Fibroblast of lung (primary cell): ENCODE data around the gene RAB5IF.

Experiments used
- CTCF ChIP-seq, 2 donors: IDR thresholded peaks in 1 of 2; conservative IDR thresholded peaks in 1 of 2; 1 replicate in 1 of 2; 2 replicates in 1 of 2; pipeline ENCODE4 v1.5.1; 2011 to 2012; ENCODE audit warnings: low read length in 2 of 2, control low read depth in 1 of 2, inconsistent platforms in 1 of 2, low read depth in 1 of 2, mild to moderate bottlenecking in 1 of 2
- EZH2 ChIP-seq: IDR thresholded peaks from 2 replicates; pipeline ENCODE4 v1.5.1; 2012; ENCODE audit warnings: low read length, control low read depth, mild to moderate bottlenecking; ENCODE audit errors: missing control alignments

- TF ChIP-seq CTCF (conservative IDR thresholded peaks at IDR 0.05 in 1 of 2, IDR thresholded peaks at IDR 0.05 in 1 of 2; ENCODE audit: low read depth in 1 of 2, low read length in 2 of 2) (no peak), EZH2 (no peak)
These were observed 26.1 kb downstream of the RAB5IF start for GRCh38 chr20:36631646-36632045.
